DND-41 (cell line): ENCODE measurements around the gene TMEM86A.

Experiments used
- CTCF ChIP-seq: IDR thresholded peaks from 2 replicates; pipeline ENCODE4 v1.5.1; 2012; ENCODE audit warnings: borderline replicate concordance, low read length, moderate library complexity, mild to moderate bottlenecking; ENCODE audit not compliant: poor library complexity, severe bottlenecking; ENCODE audit errors: extremely low read depth
- EZH2 ChIP-seq: IDR thresholded peaks from 3 replicates; pipeline ENCODE4 v1.6.1; 2012; ENCODE audit warnings: borderline replicate concordance, low read depth, mild to moderate bottlenecking, moderate library complexity, low read length, inconsistent platforms; ENCODE audit not compliant: severe bottlenecking

GRCh38 chr11:18715476-18715875 lies 16.9 kb downstream of the TMEM86A start:
- TF ChIP-seq CTCF (no peak), EZH2 (no peak)
